GM10248 (cell line): Measurements from ENCODE around the gene OR10AD1.

Experiments
- CTCF ChIA-PET: fragments of 300-600 bp; sonication (Branson Sonifier 250); formaldehyde crosslinking; extraction: SDS; loops from one replicate; lab custom pipeline; 2021; ENCODE audit warnings: antibody characterized with exemption; lab: Yijun Ruan, JAX
- POLR2A ChIA-PET: fragments of 350-650 bp; sonication (Branson Sonifier 250); formaldehyde crosslinking; extraction: SDS; loops from one replicate; lab custom pipeline; 2020; ENCODE audit warnings: antibody characterized with exemption; lab: Yijun Ruan, JAX
- DNase-seq: peaks from one replicate; pipeline ENCODE4 v3.0.0; 2012; ENCODE audit errors: extremely low spot score
- TF ChIP-seq, protein P1 (sequence below): IDR thresholded peaks from 2 replicates; pipeline ENCODE4 v1.5.1; 2012; ENCODE audit warnings: mild to moderate bottlenecking, low read depth; ENCODE audit errors: extremely low read depth, missing control alignments, control extremely low read depth

The OR10AD1 gene

GRCh38 chr12:48199774-48200221 is 3.3 kb downstream of the OR10AD1 start:
- no peak for DNase-seq
- POLR2A ChIA-PET: interaction anchor here (0.5 to 0.7 kb wide), 2 partner anchors 13 to 43 kb away, joined by 4 to 5 read pairs; no protein-coding TSS in a partner anchor

GRCh38 chr12:48198985-48199384 is 4.1 kb downstream of the OR10AD1 start:
- DNase-seq: no peak
- ChIA-PET CTCF (interaction anchor here (0.9 to 4.5 kb wide), 8 partner anchors 10 to 462 kb away, joined by 3 to 29 read pairs (median 4); no protein-coding TSS in a partner anchor), POLR2A (interaction anchor here (0.5 to 1.5 kb wide), 7 partner anchors 14 to 658 kb away, joined by 3 to 11 read pairs (median 5); partner anchors contain the start of gene VDR)
- TF ChIP-seq, protein P1, sequence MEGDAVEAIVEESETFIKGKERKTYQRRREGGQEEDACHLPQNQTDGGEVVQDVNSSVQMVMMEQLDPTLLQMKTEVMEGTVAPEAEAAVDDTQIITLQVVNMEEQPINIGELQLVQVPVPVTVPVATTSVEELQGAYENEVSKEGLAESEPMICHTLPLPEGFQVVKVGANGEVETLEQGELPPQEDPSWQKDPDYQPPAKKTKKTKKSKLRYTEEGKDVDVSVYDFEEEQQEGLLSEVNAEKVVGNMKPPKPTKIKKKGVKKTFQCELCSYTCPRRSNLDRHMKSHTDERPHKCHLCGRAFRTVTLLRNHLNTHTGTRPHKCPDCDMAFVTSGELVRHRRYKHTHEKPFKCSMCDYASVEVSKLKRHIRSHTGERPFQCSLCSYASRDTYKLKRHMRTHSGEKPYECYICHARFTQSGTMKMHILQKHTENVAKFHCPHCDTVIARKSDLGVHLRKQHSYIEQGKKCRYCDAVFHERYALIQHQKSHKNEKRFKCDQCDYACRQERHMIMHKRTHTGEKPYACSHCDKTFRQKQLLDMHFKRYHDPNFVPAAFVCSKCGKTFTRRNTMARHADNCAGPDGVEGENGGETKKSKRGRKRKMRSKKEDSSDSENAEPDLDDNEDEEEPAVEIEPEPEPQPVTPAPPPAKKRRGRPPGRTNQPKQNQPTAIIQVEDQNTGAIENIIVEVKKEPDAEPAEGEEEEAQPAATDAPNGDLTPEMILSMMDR: no peak

More at GRCh38 chr12:48199774-48200221, 3.3 kb downstream of the OR10AD1 start:
- TF ChIP-seq, protein P1: no peak
- CTCF ChIA-PET: interaction anchor here (0.8 to 4.5 kb wide), 11 partner anchors 11 to 461 kb away, joined by 3 to 29 read pairs (median 3); partner anchors contain the start of genes ASB8 and TMEM106C

GRCh38 chr12:48198672-48198971 is 4.5 kb downstream of the OR10AD1 start:
- ChIA-PET CTCF (interaction anchor here (1.1 to 4.5 kb wide), 8 partner anchors 9 to 455 kb away, joined by 3 to 29 read pairs (median 5); no protein-coding TSS in a partner anchor), POLR2A (interaction anchor here (0.6 to 1.5 kb wide), 4 partner anchors 50 to 453 kb away, joined by 4 to 11 read pairs (median 6); partner anchors contain the start of gene VDR)
- TF ChIP-seq, protein P1: no peak
- DNase-seq: peak; percentile 38

DNA sequence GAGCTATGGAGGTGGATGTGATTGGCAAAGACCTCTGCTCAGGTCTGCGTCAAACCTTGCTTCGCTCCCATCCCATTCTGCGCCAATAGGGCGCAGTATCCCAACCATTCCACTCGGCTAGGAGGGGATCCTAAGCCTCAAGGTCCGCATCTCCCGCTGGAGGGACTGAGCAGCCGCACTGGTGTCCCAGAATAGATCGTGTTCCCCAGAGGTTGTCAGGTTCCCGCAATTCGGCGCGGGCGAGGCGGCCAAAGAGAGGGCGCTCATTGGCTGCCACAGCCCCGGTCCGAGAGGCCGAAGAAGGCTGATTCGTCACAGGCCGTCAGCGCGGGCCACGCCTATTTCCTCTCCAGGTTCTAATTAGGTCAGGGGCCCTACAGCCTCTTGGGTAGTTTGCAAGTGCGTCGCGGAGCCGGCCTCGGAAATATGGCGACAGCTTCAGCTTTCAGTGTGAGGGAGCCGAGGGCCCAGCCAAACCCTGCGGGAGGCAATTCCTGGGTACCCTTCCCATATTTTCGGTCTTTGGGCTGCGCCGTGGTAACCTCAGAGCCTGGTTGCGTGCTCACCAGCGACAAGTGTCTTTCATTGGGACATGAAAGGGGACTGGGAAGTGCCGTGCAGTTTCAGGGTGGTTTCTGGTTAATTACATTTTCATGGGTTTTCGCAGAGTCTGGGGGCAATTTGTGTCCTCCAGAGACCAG is 5.0 kb downstream of the OR10AD1 start:
- POLR2A ChIA-PET: interaction anchor here (1.1 to 1.5 kb wide), 3 partner anchors 213 to 454 kb away, joined by 4 to 7 read pairs (median 5); partner anchors contain the start of gene VDR
- TF ChIP-seq, protein P1: no peak
- CTCF ChIA-PET: interaction anchor here (0.9 to 4.5 kb wide), 11 partner anchors 9 to 455 kb away, joined by 3 to 29 read pairs (median 4); partner anchors contain the start of genes CCDC184 and TMEM106C
- DNase-seq: peak; percentile 96

DNA sequence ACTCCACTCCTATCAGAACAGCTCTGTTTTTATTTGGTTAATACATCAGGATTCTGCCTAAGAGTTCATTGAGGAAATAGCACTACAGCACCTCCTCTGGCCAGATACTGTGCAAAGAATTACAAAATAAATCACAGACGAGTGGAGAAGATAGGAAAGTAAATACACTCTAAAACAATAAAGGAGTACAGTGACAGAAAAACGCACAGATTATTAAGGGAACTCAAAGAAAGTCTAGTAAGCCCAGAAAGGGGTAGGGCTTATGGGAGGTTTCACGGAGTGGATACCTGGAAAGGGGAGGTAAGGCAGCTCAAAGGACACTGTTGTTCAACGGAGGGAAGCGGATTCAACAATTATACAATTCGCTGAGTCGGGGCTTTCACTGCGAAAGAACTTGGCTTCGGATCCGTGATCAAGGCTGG is 5.5 kb downstream of the OR10AD1 start:
- peak; percentile 48 for DNase-seq
- POLR2A ChIA-PET: interaction anchor here (1.5 kb wide), 1 partner anchor 292 kb away, joined by 4 read pairs; the partner anchor contains the start of gene VDR
- CTCF ChIA-PET: interaction anchor here (0.9 to 4.5 kb wide), 13 partner anchors 8 to 456 kb away, joined by 3 to 29 read pairs (median 4); partner anchors contain the start of genes CCDC184 and TMEM106C
- TF ChIP-seq, protein P1: peak; percentile 62

DNA sequence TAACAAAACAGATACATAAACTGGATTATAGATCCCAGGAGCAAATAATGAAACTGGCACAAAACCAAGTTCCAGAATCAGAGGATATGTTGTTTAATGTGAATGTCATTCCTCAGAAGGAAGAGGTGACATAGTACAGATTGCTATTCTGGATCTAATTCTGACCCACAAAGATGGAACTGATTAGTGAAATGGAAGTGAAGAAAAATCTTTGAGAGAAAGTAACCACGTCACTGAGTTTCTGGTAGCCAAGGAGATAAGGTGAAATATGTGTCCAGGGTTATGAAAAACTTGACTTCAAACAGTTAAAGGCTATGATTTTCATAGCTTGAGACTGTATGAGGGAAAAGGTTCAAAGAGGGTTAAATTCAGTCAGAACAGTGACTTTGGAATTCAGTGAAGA is 8.3 kb downstream of the OR10AD1 start:
- TF ChIP-seq, protein P1: no peak
- ChIA-PET CTCF (interaction anchor here (1.2 kb wide), 1 partner anchor 12 kb away, joined by 3 read pairs; the partner anchor contains the start of gene CCDC184), POLR2A (no interaction called here)
- no peak for DNase-seq
